Ectodermal cell (in vitro differentiated cells): ENCODE measurements around the gene NAV3. TPM values are rescaled to one million over a fixed set of nuclear protein-coding genes. Genes with fewer than 3 reads are reported as not detected.

Experiments
- H3K27ac ChIP-seq: 2 replicates; pipeline ENCODE4 v1.7.0; 2013; ENCODE audit warnings: mild to moderate bottlenecking, low read depth, low read length; ENCODE audit not compliant: insufficient read depth, poor library complexity, severe bottlenecking
- H3K27me3 ChIP-seq: 2 replicates; pipeline ENCODE4 v1.7.0; 2013; ENCODE audit warnings: mild to moderate bottlenecking, low read length; ENCODE audit not compliant: insufficient read depth, control insufficient read depth, poor library complexity, severe bottlenecking
- H3K36me3 ChIP-seq: one replicate; pipeline ENCODE4 v1.7.0; 2013; ENCODE audit warnings: low read length; ENCODE audit not compliant: control insufficient read depth, insufficient read depth
- H3K4me1 ChIP-seq: one replicate; pipeline ENCODE4 v1.7.0; 2013; ENCODE audit warnings: low read length; ENCODE audit not compliant: control insufficient read depth, insufficient read depth
- H3K4me3 ChIP-seq: 2 replicates; pipeline ENCODE4 v1.7.0; 2013; ENCODE audit warnings: low read depth, low read length, control low read depth; ENCODE audit not compliant: insufficient read depth
- H3K9me3 ChIP-seq: 2 replicates; pipeline ENCODE4 v1.7.0; 2013; ENCODE audit warnings: mild to moderate bottlenecking, low read length, moderate library complexity; ENCODE audit not compliant: control insufficient read depth
- WGBS, 2 experiments: methylation state at CpG; one replicate each; pipeline ENCODE4 v1.1.7; 2013; ENCODE audit warnings: missing lambda C conversion rate in 2 of 2; 5-methylcytosine and 5-hydroxymethylcytosine counted together
- polyA plus RNA-seq, 4 experiments: library from polyadenylated mRNA; stranded (reverse); fragments of 50-300 nt; gene quantifications; one replicate each; pipeline ENCODE4 v1.2.3, GENCODE V29; 2013

Gene NAV3
- 13.9 TPM for polyA plus RNA-seq (2013, experiment 1 of 4)
- 12.6 TPM for polyA plus RNA-seq (2013, experiment 2 of 4)
- polyA plus RNA-seq (2013, experiment 3 of 4) = 6.9 TPM
- 9.8 TPM for polyA plus RNA-seq (2013, experiment 4 of 4)

GRCh38 chr12:77830583-77831351 is at the start of gene NAV3:
Gene NAV3, plus strand, starts transcription at chr12:77830894. Its CDS starts 568 bp downstream, at chr12:77831462.
- 92 to 95% methylated on average over 3 of the region's 3 CpGs for WGBS, 2 experiments
- Histone ChIP-seq H3K27ac (no peak within 1 kb of the TSS), H3K4me3 (no peak within 1 kb of the TSS), H3K36me3 (no peaks in the 10 kb centered on the region), H3K27me3 (no peaks in the 10 kb centered on the region), H3K9me3 (no peaks in the 10 kb centered on the region), H3K4me1 (no peaks in the 10 kb centered on the region)

GRCh38 chr12:77782034-77782433 is 48.7 kb upstream of the NAV3 start:
- Histone ChIP-seq H3K36me3 (no peaks in the 10 kb centered on the region), H3K27ac (no peak overlapping the region), H3K27me3 (no peaks in the 10 kb centered on the region), H3K9me3 (no peaks in the 10 kb centered on the region), H3K4me3 (no peak overlapping the region), H3K4me1 (no peaks in the 10 kb centered on the region)
- 35 to 49% methylated on average over 2 of the region's 2 CpGs for WGBS, 2 experiments

- Histone ChIP-seq H3K4me1 (no peaks in the 10 kb centered on the region), H3K9me3 (no peaks in the 10 kb centered on the region), H3K27ac (no peak overlapping the region), H3K36me3 (no peaks in the 10 kb centered on the region), H3K4me3 (no peak overlapping the region), H3K27me3 (no peaks in the 10 kb centered on the region)
- 88 to 100% methylated on average over 1 of the region's 1 CpG for WGBS, 2 experiments
Observed at GRCh38 chr12:77782766-77783165, 47.9 kb upstream of the NAV3 start.

GRCh38 chr12:77785211-77785610 is 45.5 kb upstream of the NAV3 start:
- no peak overlapping the region for H3K27ac ChIP-seq
- no peaks in the 10 kb centered on the region for H3K9me3 ChIP-seq
- H3K4me1 ChIP-seq = no peaks in the 10 kb centered on the region
- no peaks in the 10 kb centered on the region for H3K36me3 ChIP-seq
- no peaks in the 10 kb centered on the region for H3K27me3 ChIP-seq
- no peak overlapping the region for H3K4me3 ChIP-seq

GRCh38 chr12:77786675-77787074 is 44.0 kb upstream of the NAV3 start:
- 90 to 94% methylated on average over 5 of the region's 5 CpGs for WGBS, 2 experiments
- no peaks in the 10 kb centered on the region for H3K36me3 ChIP-seq
- no peaks in the 10 kb centered on the region for H3K4me1 ChIP-seq
- H3K27ac ChIP-seq = no peak overlapping the region
- H3K9me3 ChIP-seq = no peaks in the 10 kb centered on the region
- H3K4me3 ChIP-seq = no peak overlapping the region
- H3K27me3 ChIP-seq = no peaks in the 10 kb centered on the region

- 66 to 70% methylated on average over 6 of the region's 7 CpGs for WGBS, 2 experiments
- no peak overlapping the region for H3K4me3 ChIP-seq
- no peaks in the 10 kb centered on the region for H3K27me3 ChIP-seq
Observed at GRCh38 chr12:77788231-77789168, 42.2 kb upstream of the NAV3 start.

GRCh38 chr12:77795699-77796098 is 35.0 kb upstream of the NAV3 start:
- no peaks in the 10 kb centered on the region for H3K36me3 ChIP-seq
- H3K4me1 ChIP-seq = no peaks in the 10 kb centered on the region
- 66 to 71% methylated on average over 3 of the region's 3 CpGs for WGBS, 2 experiments
- H3K9me3 ChIP-seq = no peaks in the 10 kb centered on the region
- no peak overlapping the region for H3K27ac ChIP-seq
- H3K27me3 ChIP-seq = no peaks in the 10 kb centered on the region
- H3K4me3 ChIP-seq = no peak overlapping the region

More at GRCh38 chr12:77788231-77789168, 42.2 kb upstream of the NAV3 start:
- no peak overlapping the region for H3K27ac ChIP-seq
- H3K9me3 ChIP-seq = no peaks in the 10 kb centered on the region
- no peaks in the 10 kb centered on the region for H3K4me1 ChIP-seq
- H3K36me3 ChIP-seq = no peaks in the 10 kb centered on the region

GRCh38 chr12:77796775-77797174 is 33.9 kb upstream of the NAV3 start:
- Histone ChIP-seq H3K27ac (no peak overlapping the region), H3K9me3 (no peaks in the 10 kb centered on the region), H3K4me3 (no peak overlapping the region), H3K4me1 (no peaks in the 10 kb centered on the region), H3K27me3 (no peaks in the 10 kb centered on the region), H3K36me3 (no peaks in the 10 kb centered on the region)
- WGBS, 2 experiments = 80 to 100% methylated on average over 1 of the region's 1 CpG

GRCh38 chr12:77800501-77800900 is 30.2 kb upstream of the NAV3 start:
- Histone ChIP-seq H3K27me3 (no peaks in the 10 kb centered on the region), H3K4me1 (no peaks in the 10 kb centered on the region), H3K27ac (no peak overlapping the region), H3K36me3 (no peaks in the 10 kb centered on the region), H3K4me3 (no peak overlapping the region), H3K9me3 (no peaks in the 10 kb centered on the region)
- 87 to 100% methylated on average over 1 to 2 of the region's 2 CpGs for WGBS, 2 experiments

GRCh38 chr12:77808534-77808933 is 22.2 kb upstream of the NAV3 start:
- Histone ChIP-seq H3K4me3 (no peak overlapping the region), H3K36me3 (no peaks in the 10 kb centered on the region), H3K27me3 (no peaks in the 10 kb centered on the region), H3K27ac (no peak overlapping the region), H3K9me3 (no peaks in the 10 kb centered on the region), H3K4me1 (no peaks in the 10 kb centered on the region)
- WGBS, 2 experiments = 92 to 93% methylated on average over 9 of the region's 9 CpGs
